Stimulated activated CD8-positive, alpha-beta memory T cell treated with anti-CD3 and anti-CD28 coated beads, Interleukin-2, amount 100 ng/mL, for 1 hour (primary cell): ENCODE measurements around the gene CLDN6.

Experiments
- DNase-seq, 2 donors: peaks; one replicate each; pipeline ENCODE4 v3.0.0-alpha.2; 2020; ENCODE audit warnings: low read depth in 2 of 2

The CLDN6 gene

GRCh38 chr16:3013998-3014690 lies 3.8 kb downstream of the CLDN6 start:
- no peak for DNase-seq

DNA sequence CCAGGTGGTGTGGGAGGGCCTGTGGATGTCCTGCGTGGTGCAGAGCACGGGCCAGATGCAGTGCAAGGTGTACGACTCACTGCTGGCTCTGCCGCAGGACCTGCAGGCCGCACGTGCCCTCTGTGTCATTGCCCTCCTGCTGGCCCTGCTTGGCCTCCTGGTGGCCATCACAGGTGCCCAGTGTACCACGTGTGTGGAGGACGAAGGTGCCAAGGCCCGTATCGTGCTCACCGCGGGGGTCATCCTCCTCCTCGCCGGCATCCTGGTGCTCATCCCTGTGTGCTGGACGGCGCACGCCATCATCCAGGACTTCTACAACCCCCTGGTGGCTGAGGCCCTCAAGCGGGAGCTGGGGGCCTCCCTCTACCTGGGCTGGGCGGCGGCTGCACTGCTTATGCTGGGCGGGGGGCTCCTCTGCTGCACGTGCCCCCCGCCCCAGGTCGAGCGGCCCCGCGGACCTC lies 4.5 kb downstream of the CLDN6 start:
- DNase-seq: no peak

DNA sequence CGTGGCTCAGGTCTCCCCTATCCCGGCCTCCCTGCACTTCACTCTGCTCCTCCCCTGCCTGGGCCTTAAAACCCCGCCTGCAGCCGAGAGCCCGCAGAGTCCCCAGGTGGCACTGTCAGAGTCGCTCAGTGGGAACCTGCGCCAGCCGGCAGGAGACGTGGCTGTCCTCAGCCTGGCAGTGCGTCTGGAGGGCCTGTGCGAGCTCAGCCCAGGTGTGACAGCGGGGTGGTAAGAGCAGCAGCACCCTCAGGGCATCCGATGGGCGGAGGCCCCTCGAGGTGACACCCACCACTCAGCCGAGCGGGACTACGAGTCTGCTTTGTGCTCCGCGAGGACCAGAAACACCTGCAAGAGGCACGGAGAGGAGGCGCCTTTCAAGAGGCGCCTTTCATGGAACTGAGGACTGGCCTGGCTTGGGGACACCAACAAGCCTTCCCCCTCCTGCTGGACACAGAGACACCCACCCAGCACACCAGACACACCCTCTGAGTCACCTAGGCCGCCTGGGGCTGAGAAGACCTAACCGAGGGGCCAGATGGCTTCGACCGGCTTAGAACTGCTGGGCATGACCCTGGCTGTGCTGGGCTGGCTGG lies 5.1 kb downstream of the CLDN6 start, which contains the start of gene CLDN9:
Gene CLDN9 (plus strand): TSS at position 96 of the 593 bp plus-strand sequence. CDS start 440 bp downstream, at position 536.
- DNase-seq: no peak

GRCh38 chr16:3012246-3012645 lies 5.7 kb downstream of the CLDN6 start:
- no peak for DNase-seq

DNA sequence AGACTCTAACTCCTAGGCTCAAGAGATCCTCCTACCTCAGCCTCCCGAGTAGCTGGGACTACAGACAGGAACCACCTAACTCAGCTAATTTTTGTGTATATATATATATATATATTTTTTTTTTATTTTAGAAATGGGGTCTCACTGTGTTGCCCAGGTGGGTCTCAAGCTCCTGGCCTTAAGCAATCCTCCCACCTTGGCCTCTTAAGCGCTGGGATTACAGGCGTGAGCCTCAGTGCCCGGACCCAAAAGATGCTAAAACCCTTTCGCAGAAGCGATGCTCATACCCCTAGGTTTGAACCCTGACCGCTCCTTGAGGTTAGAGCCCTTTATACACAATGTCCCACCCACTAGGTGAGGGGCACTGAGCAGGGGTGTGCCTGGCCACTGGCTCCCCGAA lies 7.5 kb downstream of the CLDN6 start:
- DNase-seq: no peak

GRCh38 chr16:3009568-3010390 lies 8.2 kb downstream of the CLDN6 start:
- DNase-seq: no peak

DNA sequence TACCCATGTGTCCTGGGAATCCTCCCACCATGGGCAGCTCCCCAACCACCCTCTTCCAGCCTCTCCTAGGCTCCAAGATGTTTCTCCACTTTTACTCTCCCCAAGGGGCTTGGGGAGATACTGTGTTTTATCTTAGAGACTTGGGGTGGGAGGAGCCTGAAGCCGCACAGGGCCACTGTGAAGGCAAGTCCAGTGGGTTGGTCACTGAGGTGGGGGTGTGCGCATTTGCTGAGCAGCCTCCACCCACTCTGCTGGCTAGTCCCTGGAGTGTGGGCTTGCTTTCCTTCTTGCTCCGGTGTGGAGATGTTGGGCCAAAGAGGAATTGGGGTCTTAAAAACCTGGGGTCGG lies 9.3 kb downstream of the CLDN6 start:
- no peak for DNase-seq

DNA sequence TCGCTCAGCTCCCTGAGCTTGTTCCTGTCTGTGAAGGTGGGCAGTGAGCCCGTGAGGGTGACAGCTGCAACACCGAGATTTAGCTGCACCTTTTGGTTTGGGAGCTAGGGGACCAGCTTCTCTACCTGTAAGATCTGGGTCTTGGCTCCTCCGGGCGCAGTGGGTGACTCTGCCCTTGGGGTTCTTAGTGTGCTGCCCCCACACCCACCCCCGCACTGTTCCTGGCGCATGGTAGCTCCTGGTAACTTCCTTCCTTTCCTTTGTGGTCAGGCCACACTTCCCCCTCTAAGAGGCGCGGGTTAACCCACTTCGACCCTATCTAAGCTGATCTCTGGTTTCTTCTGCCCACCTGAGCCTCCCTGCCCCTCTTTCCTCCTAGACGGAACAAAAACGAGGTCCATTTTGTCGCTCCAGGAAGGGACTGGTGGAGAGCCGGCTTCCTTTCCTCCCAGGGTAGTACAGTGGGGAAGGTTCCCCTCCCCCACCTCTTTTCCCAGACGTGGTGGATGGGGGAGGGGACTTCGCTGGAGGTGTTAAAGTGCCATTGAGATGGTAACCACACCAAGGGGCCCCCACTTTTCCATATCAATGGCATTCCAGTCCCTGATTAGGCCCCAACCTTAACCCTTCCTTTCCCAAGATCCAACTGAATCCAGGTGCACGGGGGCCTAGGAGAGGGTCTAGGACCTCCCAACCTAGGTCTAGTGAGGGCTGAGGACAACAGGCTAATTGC lies 9.9 kb downstream of the CLDN6 start:
- DNase-seq: no peak

DNA sequence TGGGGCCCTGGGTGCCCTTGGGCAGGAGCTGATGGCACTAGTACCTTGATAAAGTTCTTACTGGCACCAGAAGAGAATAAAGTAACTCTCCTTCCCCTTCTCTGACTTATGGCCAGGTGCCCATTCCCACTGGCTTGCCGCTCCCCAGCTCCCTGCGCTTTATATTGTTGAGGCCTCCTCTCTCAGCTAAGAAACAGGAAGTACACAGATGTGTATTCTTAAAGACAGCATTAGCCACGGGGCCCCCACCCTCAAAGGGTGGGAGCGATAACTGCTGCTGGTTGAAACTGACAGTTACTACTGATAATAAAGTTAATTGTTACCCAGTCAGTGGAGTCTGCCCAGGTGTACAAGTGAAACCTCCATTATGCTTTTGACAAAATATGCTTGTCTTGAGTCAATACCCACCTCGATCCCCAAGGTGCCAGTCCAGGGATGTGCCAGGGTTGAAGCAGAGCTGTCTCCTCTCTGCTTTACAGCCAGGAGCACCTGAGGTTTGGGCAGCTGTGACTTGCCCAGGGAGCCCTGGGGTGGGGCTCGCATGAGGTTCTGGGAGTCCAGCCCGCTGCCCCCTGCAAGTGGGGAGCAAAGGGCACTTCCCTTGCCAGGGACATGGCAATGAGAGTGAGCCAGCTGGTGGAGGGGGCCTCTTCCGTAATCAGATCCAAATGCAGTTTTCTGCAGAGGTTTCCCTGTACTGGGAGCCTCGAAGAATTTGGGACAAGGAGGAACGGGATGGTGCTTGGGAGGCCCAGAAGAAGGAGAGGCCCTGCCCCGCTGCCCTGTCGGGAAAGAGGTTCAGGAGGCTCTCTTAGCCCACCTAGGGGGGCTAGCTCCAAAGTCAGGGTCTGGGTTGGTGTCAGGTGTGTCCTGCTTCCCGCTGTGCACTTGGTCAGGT lies 10.7 kb downstream of the CLDN6 start:
- no peak for DNase-seq

GRCh38 chr16:3004781-3005284 lies 13.2 kb downstream of the CLDN6 start:
- no peak for DNase-seq

DNA sequence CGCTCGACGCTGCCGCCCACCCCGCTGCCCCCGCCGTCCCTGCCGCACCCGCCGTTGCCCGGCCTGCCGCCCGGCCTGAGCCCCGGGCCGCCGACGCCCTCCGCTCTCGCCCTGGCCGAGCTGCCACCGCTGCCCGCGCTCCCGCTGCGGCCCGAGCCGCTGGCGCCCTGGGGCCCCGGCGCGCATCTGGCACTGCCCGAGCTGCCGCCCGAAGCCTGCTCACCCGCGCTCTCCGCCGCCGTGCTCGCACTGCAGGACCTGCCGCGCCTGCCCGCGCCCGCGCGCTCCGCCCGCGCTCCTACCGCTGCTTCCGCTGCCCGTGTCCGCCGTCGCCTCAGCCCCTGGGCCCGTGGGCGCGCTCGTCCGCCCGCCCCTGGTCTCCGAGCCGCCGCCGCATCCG lies 13.7 kb downstream of the CLDN6 start:
- DNase-seq: no peak

GRCh38 chr16:3003582-3004270 lies 14.3 kb downstream of the CLDN6 start:
- peak; percentile 89 to 91 for DNase-seq

DNA sequence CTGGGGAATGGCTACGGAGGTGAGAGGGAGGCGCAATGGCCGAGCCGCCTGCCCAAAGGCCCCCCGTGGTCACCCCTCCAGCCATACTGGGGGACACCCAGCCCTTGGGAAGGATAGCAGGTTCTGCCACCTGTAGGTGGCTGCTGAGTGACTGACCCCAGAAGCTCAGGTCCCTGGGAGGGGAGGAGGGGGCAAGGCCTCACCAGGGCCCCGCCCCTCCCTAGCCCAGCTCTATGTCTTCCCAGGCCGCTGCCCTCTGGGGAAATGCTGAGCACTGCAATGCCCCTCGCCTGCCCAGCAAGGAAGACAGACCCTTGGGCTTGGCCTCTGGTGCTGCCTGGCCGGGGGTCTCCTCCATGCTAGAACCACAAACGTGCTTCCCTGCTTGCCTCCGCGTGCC lies 16.7 kb downstream of the CLDN6 start:
- DNase-seq: no peak

DNA sequence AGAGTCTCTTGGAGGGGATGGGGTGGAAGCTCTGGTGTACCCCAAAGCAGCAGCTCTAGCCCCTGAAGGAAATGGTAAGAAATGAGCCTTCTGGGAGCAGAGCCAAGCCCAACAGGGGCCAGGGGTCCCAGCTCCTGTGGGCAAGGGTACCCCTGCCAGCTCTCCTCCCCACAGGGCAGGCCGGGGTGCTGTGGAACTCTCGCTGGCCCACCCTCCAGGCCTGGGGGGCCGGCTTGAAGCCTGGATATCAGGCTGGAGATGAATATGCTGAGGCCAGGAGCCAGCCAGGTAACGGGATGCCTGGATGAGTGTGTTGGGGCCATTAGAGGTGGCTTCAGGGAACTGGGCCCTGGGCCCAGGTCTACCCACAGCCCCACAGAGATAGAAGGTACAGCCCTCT lies 17.4 kb downstream of the CLDN6 start:
- no peak for DNase-seq

- no peak for DNase-seq
Observed at GRCh38 chr16:2999929-3000328, 18.1 kb downstream of the CLDN6 start.

GRCh38 chr16:2996298-2996697 lies 21.7 kb downstream of the CLDN6 start:
- no peak for DNase-seq

DNA sequence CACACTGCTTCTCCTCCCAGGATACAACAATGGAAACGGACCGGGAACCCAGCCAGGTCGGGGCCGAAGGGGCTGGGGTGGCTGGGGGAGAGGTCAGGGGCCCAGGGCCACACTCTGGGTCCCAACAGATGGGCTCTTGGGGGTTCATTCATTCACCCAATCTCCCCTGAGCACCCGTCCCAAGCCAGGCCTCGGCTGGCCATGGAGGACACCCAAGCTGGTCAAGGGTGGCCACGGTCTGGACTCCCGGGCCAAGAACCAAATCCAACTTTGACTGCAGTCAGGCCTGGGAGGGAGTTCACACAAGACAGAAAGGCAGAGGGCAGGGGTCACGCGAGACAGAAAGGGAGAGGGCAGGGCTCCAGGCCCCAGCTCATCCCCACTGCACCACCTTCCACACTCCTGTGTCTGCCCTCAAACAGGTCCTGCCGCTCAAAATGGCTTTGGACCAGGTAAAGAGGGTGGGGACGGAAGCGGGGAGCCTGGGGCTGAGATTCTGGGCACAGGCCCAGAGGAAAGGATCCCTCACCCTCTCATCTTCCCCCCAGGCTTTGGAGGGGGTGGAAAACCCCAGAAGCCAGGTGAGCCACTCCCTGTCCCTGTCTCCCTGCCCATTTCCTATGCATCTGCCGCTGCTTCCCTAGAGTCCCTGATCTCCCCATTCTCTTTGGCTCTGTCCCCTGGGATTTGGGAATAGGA lies 25.5 kb downstream of the CLDN6 start:
- DNase-seq: no peak

GRCh38 chr16:2991566-2992261 lies 26.3 kb downstream of the CLDN6 start:
- no peak for DNase-seq

DNA sequence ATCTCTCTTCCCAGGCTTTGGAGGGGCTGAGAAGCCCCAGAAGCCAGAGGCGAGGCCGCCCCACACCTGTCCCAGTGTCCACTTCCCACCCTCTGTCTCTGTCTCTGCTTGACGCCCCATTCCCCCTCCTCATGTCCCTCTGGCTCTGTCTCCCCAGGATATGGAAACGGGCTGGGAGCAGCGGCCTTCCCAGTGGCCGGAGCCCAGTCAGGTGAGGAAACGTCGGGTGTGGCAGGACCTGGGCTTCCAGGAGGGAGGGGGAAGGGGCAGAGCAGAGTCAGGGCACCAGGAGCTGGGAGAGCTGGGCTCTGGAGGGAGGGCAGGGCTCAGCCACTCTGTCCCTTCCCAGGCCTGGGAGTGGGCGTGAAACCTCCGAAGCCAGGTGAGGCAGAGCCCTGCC lies 27.1 kb downstream of the CLDN6 start:
- DNase-seq: no peak
